Astrocyte of the cerebellum (primary cell): ENCODE data around the gene PMFBP1.

Source experiments
- DNase-seq: peaks from one replicate; pipeline ENCODE4 v3.0.0-alpha.2; 2011; ENCODE audit warnings: low read depth
- H3K4me3 ChIP-seq: 2 replicates; pipeline ENCODE4 v1.5.1; 2011; ENCODE audit warnings: mild to moderate bottlenecking, low read depth, low read length, moderate library complexity
- in situ Hi-C: cut with HindIII; loops from 2 replicates; pipeline ENCODE4 v1.10.0; 2017; ENCODE audit warnings: low sequenced_read_pairs
- TF ChIP-seq, protein P1 (sequence below): IDR thresholded peaks from 2 replicates; pipeline ENCODE4 v1.5.1; 2012; ENCODE audit warnings: low read length, low read depth, moderate library complexity, mild to moderate bottlenecking; ENCODE audit errors: missing control alignments

Gene PMFBP1

DNA sequence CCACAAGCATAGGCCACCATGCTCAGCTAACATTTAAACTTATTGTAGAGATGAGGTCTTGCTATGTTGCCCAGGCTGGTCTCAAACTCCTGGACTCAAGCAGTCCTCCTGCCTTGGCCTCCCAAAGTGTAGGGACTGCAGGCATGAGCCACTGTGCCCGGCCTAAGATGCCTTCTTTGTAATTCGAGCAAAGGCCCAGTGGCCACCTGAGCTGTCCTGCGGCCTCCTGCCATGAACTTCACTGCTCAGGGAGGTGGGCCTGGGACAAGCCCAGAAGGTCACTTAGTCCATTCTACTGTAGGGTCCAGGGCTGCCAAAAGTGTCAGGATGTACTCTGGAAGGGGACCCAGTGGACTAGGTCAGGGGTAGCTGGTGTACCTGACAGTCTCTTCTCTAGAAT lies 47.8 kb downstream of the PMFBP1 start:
- in situ Hi-C loops: no loop called here
- no peak for DNase-seq
- TF ChIP-seq, protein P1, sequence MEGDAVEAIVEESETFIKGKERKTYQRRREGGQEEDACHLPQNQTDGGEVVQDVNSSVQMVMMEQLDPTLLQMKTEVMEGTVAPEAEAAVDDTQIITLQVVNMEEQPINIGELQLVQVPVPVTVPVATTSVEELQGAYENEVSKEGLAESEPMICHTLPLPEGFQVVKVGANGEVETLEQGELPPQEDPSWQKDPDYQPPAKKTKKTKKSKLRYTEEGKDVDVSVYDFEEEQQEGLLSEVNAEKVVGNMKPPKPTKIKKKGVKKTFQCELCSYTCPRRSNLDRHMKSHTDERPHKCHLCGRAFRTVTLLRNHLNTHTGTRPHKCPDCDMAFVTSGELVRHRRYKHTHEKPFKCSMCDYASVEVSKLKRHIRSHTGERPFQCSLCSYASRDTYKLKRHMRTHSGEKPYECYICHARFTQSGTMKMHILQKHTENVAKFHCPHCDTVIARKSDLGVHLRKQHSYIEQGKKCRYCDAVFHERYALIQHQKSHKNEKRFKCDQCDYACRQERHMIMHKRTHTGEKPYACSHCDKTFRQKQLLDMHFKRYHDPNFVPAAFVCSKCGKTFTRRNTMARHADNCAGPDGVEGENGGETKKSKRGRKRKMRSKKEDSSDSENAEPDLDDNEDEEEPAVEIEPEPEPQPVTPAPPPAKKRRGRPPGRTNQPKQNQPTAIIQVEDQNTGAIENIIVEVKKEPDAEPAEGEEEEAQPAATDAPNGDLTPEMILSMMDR: no peak
- no peak overlapping the region for H3K4me3 ChIP-seq

DNA sequence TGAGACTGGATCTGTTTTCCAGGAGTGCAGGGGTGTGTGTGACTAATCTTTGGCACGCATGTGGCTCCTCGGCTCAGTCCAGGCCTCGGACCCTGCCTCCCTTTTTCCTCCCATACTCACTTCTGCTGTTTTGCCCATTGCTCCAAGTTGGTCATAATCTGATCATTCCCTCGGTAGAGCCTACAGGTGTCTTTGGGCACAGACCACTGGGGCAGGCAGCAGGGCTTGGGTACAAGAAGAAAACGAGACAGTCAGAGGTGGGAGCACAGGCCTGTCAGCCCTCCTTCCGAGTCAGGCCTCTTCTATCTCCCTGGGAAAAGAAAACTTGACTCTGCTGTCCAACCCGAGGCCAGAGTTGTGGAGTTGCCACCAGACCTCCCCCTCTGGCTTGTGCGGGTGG lies 48.5 kb downstream of the PMFBP1 start:
- TF ChIP-seq, protein P1: no peak
- in situ Hi-C loops: no loop called here

DNA sequence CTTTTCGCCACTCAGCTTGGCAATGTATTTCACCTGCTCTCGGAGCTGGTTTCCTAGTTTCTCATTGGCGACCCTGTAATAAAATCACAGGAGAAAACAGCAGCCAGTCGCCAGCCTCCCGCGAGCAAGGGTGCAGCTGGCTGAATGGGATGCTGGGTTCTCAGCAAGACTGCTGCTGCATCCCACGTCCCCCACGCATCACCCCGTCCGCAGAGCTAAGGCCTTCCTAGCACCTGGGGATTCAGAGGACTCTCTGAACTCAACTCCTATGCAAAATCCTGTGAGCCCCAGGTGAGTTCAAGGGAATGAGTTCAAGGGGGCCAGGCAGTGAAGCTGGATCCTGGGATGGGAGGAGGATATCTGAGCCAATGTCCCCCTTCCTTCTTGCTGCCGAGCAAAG lies 49.0 kb downstream of the PMFBP1 start:
- in situ Hi-C loops: no loop called here
- no peak overlapping the region for H3K4me3 ChIP-seq
- no peak for DNase-seq
- TF ChIP-seq, protein P1: no peak

More for the DNA sequence above, 48.5 kb downstream of the PMFBP1 start:
- no peak for DNase-seq
- no peak overlapping the region for H3K4me3 ChIP-seq

DNA sequence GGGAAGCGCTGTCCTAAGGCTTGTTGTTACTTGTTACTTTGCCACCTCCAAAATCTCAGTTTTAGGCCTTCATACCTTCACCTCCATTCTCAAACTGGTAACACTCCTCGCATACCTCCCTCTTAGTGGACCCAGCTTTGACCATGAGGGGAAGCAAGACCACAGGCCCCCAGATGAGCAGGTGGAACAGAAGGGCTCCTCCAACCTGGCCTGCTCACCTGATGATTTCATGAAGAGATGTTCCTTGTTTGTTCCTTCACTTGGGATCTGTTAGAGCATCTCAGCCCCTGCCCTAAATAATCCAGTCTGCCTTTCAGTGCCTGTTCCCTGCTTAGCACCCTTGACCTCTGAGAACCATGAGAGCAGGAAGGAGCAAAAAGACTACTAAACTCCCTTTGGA lies 49.6 kb downstream of the PMFBP1 start:
- in situ Hi-C loops: no loop called here
- DNase-seq: no peak
- no peak overlapping the region for H3K4me3 ChIP-seq
- TF ChIP-seq, protein P1: no peak

DNA sequence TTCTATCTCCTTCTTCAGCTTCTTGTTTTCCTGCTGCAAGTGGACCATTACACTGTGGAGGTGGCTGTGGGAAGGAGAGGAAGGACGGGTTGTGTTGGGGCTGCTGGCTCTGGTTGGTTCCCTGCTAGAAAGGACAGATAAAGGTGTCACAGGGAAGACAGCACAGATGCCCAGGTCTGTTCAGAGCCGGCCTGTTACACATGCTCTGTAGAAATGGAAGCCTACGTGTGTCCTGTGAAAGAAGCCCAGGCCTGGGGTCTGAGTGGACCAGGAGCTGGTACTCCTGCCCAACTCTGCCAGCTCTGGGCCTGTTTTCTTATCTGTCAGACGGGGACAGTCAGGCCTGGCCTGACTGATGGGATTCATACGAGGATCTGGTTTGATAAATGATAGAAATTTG lies 51.9 kb downstream of the PMFBP1 start:
- H3K4me3 ChIP-seq: no peak overlapping the region
- TF ChIP-seq, protein P1: no peak
- no peak for DNase-seq
- in situ Hi-C loops: no loop called here

DNA sequence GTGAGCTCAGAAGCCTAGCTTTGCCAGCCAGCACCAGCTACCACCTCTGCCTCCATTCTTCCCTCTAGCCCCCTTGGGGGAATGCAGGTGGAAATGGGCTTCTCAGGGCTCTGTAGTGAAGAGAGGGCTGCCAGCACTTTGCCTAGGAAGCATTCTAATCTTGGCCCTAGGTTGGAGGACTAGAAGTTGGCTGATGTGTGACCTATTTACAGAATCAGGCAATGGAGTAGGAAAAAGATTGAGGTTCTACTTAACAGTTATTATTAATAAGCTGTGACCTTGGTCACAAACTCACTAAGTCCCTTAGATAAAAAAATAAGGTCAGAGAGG lies 58.4 kb downstream of the PMFBP1 start:
- TF ChIP-seq, protein P1: no peak
- in situ Hi-C loops: no loop called here
- no peak for DNase-seq
- no peak overlapping the region for H3K4me3 ChIP-seq
